HepG2 (cell line): ENCODE data around the gene UNC93A. TPM values are rescaled to one million over a fixed set of nuclear protein-coding genes. Genes with fewer than 3 reads are reported as not detected.

Experiments used
- ATAC-seq: fragments of 200-7000 bp; cut with Tn5 transposase; 3 replicates; pipeline ENCODE4 v1.9.1; 2020; ENCODE audit warnings: mild to moderate bottlenecking, moderate library complexity
- BruUV-seq: library from RNA; stranded (reverse); fragments of 400-500 nt; replicated peaks from 2 replicates; lab custom pipeline; 2021; lab: Mats Ljungman, UMichigan
- CTCF ChIA-PET: fragments of 300-600 bp; formaldehyde crosslinking; extraction: SDS; loops from one replicate; lab custom pipeline; 2021; ENCODE audit warnings: low total read pairs, inconsistent platforms, low intra/inter-chr PET ratio; lab: Yijun Ruan, JAX
- POLR2A ChIA-PET: fragments of 350-600 bp; sonication (Branson Sonifier 250); formaldehyde crosslinking; loops from one replicate; lab custom pipeline; 2020; ENCODE audit warnings: antibody characterized with exemption, inconsistent platforms; lab: Yijun Ruan, JAX
- DNase-seq: peaks from one replicate; pipeline ENCODE4 v3.0.0-alpha.2; 2015; ENCODE audit warnings: low spot score
- FAIRE-seq: peaks from 3 replicates; lab custom pipeline; 2011; peaks lifted over from hg19 to GRCh38; lab: Jason Lieb, UNC
- H2AFZ ChIP-seq: one replicate; pipeline ENCODE4 v1.6.1; 2011; ENCODE audit warnings: low read length, inconsistent platforms
- H3K27ac ChIP-seq: fragments of 300-600 bp; 3 replicates; pipeline ENCODE4 v1.8.0; 2011; ENCODE audit warnings: mixed run types, mild to moderate bottlenecking, mixed read lengths, low read length, inconsistent platforms; ENCODE audit not compliant: insufficient read depth; ENCODE audit errors: extremely low read length
- H3K27me3 ChIP-seq, 2 experiments: fragments of 200-600 bp in 1 of 2; 2 replicates in 1 of 2; 3 replicates in 1 of 2; pipeline versions ENCODE4 v1.6.0 to v1.8.0; 2011; ENCODE audit warnings: low read length in 2 of 2, mild to moderate bottlenecking in 2 of 2, moderate library complexity in 2 of 2, inconsistent platforms in 1 of 2; ENCODE audit not compliant: insufficient read depth in 2 of 2, control insufficient read depth in 1 of 2
- H3K36me3 ChIP-seq, 2 experiments: fragments of 200-600 bp in 1 of 2; replicated peaks in 1 of 2; 2 replicates in 1 of 2; 3 replicates in 1 of 2; pipeline versions ENCODE4 v1.5.1 to v1.8.0; 2011; ENCODE audit warnings: low read length in 2 of 2, inconsistent platforms in 1 of 2; ENCODE audit not compliant: insufficient read depth in 2 of 2, control insufficient read depth in 1 of 2
- H3K4me1 ChIP-seq: 2 replicates; pipeline ENCODE4 v1.5.1; 2012; ENCODE audit warnings: low read length, inconsistent platforms; ENCODE audit not compliant: insufficient read depth
- H3K4me2 ChIP-seq: 2 replicates; pipeline ENCODE4 v1.6.0; 2011; ENCODE audit warnings: low read depth, low read length, inconsistent platforms
- H3K4me3 ChIP-seq, 3 experiments: fragments of 200-600 bp in 1 of 3; sonication (generic), shearing (Covaris generic) in 1 of 3; replicated peaks in 1 of 3; 2 replicates each; pipeline ENCODE4 v1.5.1; 2011 to 2016; ENCODE audit warnings: low read length in 3 of 3, inconsistent platforms in 2 of 3, low read depth in 2 of 3, mild to moderate bottlenecking in 2 of 3, control low read depth in 1 of 3, mixed read lengths in 1 of 3; ENCODE audit not compliant: insufficient read depth in 1 of 3
- H3K79me2 ChIP-seq: one replicate; pipeline ENCODE4 v1.6.1; 2011; ENCODE audit warnings: low read length, inconsistent platforms; ENCODE audit not compliant: insufficient read depth
- H3K9ac ChIP-seq: 2 replicates; pipeline ENCODE4 v1.6.0; 2011; ENCODE audit warnings: mild to moderate bottlenecking, low read depth, low read length, inconsistent platforms; ENCODE audit not compliant: insufficient read depth
- H3K9me3 ChIP-seq: 2 replicates; pipeline ENCODE4 v1.5.1; 2012; ENCODE audit warnings: mild to moderate bottlenecking, low read length
- H4K20me1 ChIP-seq: 2 replicates; pipeline ENCODE4 v1.6.0; 2011; ENCODE audit warnings: inconsistent platforms, mild to moderate bottlenecking, low read length, moderate library complexity; ENCODE audit not compliant: insufficient read depth
- GMEB2 ChIP-seq: IDR thresholded peaks from 2 replicates; pipeline ENCODE4 v1.6.1; 2016; ENCODE audit warnings: missing biosample characterization, missing genetic modification reagents, low read depth
- MLXIP ChIP-seq: sonication (generic); formaldehyde crosslinking; IDR thresholded peaks from 2 replicates; pipeline ENCODE4 v1.9.0; 2021; ENCODE audit warnings: missing genetic modification reagents, borderline replicate concordance
- SP2 ChIP-seq: sonication (generic); formaldehyde crosslinking; IDR thresholded peaks from 2 replicates; pipeline ENCODE4 v1.5.1; 2020; ENCODE audit warnings: mild to moderate bottlenecking, missing genetic modification reagents
- SRSF9 ChIP-seq: fragments of 200-400 bp; formaldehyde crosslinking; IDR thresholded peaks from 2 replicates; pipeline ENCODE4 v1.6.1; 2018; ENCODE audit warnings: borderline replicate concordance, mild to moderate bottlenecking, low read depth, low read length; ENCODE audit not compliant: insufficient read depth, poor library complexity, severe bottlenecking
- TFAP4 ChIP-seq: sonication (generic); IDR thresholded peaks from 2 replicates; pipeline ENCODE4 v1.6.1; 2016; ENCODE audit warnings: low read depth, borderline replicate concordance
- ZBTB46 ChIP-seq: sonication (generic); formaldehyde crosslinking; IDR thresholded peaks from 2 replicates; pipeline ENCODE4 v1.4.0; 2020; ENCODE audit warnings: mild to moderate bottlenecking, missing genetic modification reagents, borderline replicate concordance
- ZNF275 ChIP-seq: sonication (generic); formaldehyde crosslinking; IDR thresholded peaks from 2 replicates; pipeline ENCODE4 v1.8.0; 2022; ENCODE audit warnings: missing genetic modification reagents, mild to moderate bottlenecking, inconsistent platforms, borderline replicate concordance
- ZNF607 ChIP-seq: sonication (generic); formaldehyde crosslinking; IDR thresholded peaks from 2 replicates; pipeline ENCODE4 v1.5.1; 2020; ENCODE audit warnings: missing genetic modification reagents, mild to moderate bottlenecking, borderline replicate concordance
- ZNF704 ChIP-seq: sonication (generic); formaldehyde crosslinking; IDR thresholded peaks from 2 replicates; pipeline ENCODE4 v1.8.1; 2023; ENCODE audit warnings: mild to moderate bottlenecking, inconsistent platforms, moderate library complexity, missing genetic modification reagents, borderline replicate concordance
- ZNF777 ChIP-seq: sonication (generic); formaldehyde crosslinking; IDR thresholded peaks from 2 replicates; pipeline ENCODE4 v1.4.0; 2020; ENCODE audit warnings: missing genetic modification reagents
- WGBS: methylation state at CpG from one replicate; pipeline ENCODE4 v1.1.6; 2017; ENCODE audit warnings: low lambda C conversion rate; 5-methylcytosine and 5-hydroxymethylcytosine counted together
- in situ Hi-C: cut with HindIII; loops from 2 replicates; pipeline ENCODE4 v1.10.0; 2017; ENCODE audit warnings: low pct_unique_long_range_greater_than_20kb; ENCODE audit not compliant: extremely low pct_ligation_motif_present
- intact Hi-C: fragments of 100-400 bp; cut with micrococcal nuclease; formaldehyde crosslinking; loops from one replicate; pipeline ENCODE4 v1.10.0; 2022; ENCODE audit not compliant: unreplicated experiment
- polyA plus RNA-seq, 8 experiments: library from polyadenylated mRNA; depleted of rRNA in 3 of 8; stranded (reverse) in 7 of 8; unstranded in 1 of 8; fragments of >200 nt; fragmentation: Illumina TruSeq in 4 of 8; extraction: Trizol in 4 of 8; gene quantifications; 2 replicates each; pipeline versions ENCODE4 v1.2.1 to v1.2.3, GENCODE V29; 2011 to 2016; ENCODE audit warnings: low read depth in 4 of 8, missing spikeins in 1 of 8, mixed read lengths in 1 of 8; ENCODE audit not compliant: insufficient read depth in 1 of 8
- total RNA-seq, 5 experiments: library from RNA; depleted of rRNA; stranded (reverse); fragments of >200 nt; fragmentation: Illumina TruSeq; extraction: Trizol; gene quantifications; 2 replicates each; pipeline ENCODE4 v1.2.3, GENCODE V29; 2016; ENCODE audit warnings: low read depth in 1 of 5

UNC93A gene
- total and polyA plus RNA-seq, 2 of the 13 experiments (the other 11 are each of a cell fraction or from before 2014, with no cell fraction given), result 11.0 to 42.7 TPM

GRCh38 chr6:167324111-167324510 lies 33.0 kb downstream of the UNC93A start:
- DNase-seq (no peak), FAIRE-seq (no peak), ATAC-seq (no peak)
- H3K4me3 ChIP-seq, result no peak overlapping the region
- H3K36me3 ChIP-seq, result no peaks in the 10 kb centered on the region
- no peak overlapping the region for H3K9ac ChIP-seq
- H3K4me1 ChIP-seq, result peaks cover 45% of the 10 kb centered on the region
- no TSS peak for BruUV-seq
- H3K9me3 ChIP-seq, result no peaks in the 10 kb centered on the region
- H4K20me1 ChIP-seq, result no peaks in the 10 kb centered on the region
- intact Hi-C loops, result no loop called here
- H3K4me2 ChIP-seq, result no peak overlapping the region
- H3K27me3 ChIP-seq, result no peaks in the 10 kb centered on the region
- no peaks in the 10 kb centered on the region for H3K79me2 ChIP-seq
- CTCF ChIA-PET, result no interaction called here
- H3K27ac ChIP-seq, result no peak overlapping the region
- WGBS, result 97% methylated on average over 10 of the region's 10 CpGs
- POLR2A ChIA-PET, result no interaction called here
- in situ Hi-C loops, result no loop called here
- no peak overlapping the region for H2AFZ ChIP-seq
- TF ChIP-seq MLXIP (CRISPR knock-in tag), result no peak
- TF ChIP-seq SRSF9, result no peak
- no peak for TF ChIP-seq GMEB2 (CRISPR knock-in tag)
- no peak for TF ChIP-seq TFAP4
- no peak for TF ChIP-seq ZBTB46 (CRISPR knock-in tag)
- no peak for TF ChIP-seq ZNF777 (CRISPR knock-in tag)
- TF ChIP-seq ZNF607, result no peak
- TF ChIP-seq SP2, result no peak
- TF ChIP-seq ZNF275 (CRISPR knock-in tag), result no peak
- TF ChIP-seq ZNF704 (CRISPR knock-in tag), result no peak
